ENCODE data around the gene BCAM. TPM values are rescaled to one million over a fixed set of nuclear protein-coding genes. Genes with fewer than 3 reads are reported as not detected.

The BCAM gene
- total and polyA plus RNA-seq, 2 of the 4 experiments (the other 2 are of a cell fraction) = 2.3 to 35.7 TPM

GRCh38 chr19:44800461-44800860 is 8.4 kb upstream of the BCAM start:
- Histone ChIP-seq H3K27me3 (ENCODE audit: control insufficient read depth, insufficient read depth, low read length) (peaks cover 5% of the 10 kb centered on the region; the same call in 1 of the 2 replicates), H3K27ac (ENCODE audit: insufficient read depth, low read length) (no peak overlapping the region), H3K9me3 (ENCODE audit: control insufficient read depth, insufficient read depth, low read length) (peaks cover 6% of the 10 kb centered on the region), H4K8ac (ENCODE audit: low read depth in 2 of 2, low read length in 2 of 2) (no peak overlapping the region; a peak in 1 of 4 replicates), H3K9me1 (ENCODE audit: insufficient read depth, low read length) (no peaks in the 10 kb centered on the region), H2BK120ac (ENCODE audit: low read depth, low read length) (peak overlapping the region; percentile 39; the same call in 1 of the 2 replicates), H3K9ac (ENCODE audit: low read depth, low read length) (no peak overlapping the region), H2AFZ (replicated peaks; ENCODE audit: low read length, poor library complexity) (peak overlapping the region; percentile 72), H3K18ac (ENCODE audit: low read depth, low read length) (no peak overlapping the region), H2AK9ac (replicated peaks; ENCODE audit: low read depth, low read length, poor library complexity) (no peak overlapping the region), H4K5ac (ENCODE audit: low read depth, low read length) (no peak overlapping the region), H2BK5ac (ENCODE audit: low read depth, low read length, poor library complexity, severe bottlenecking) (no peak overlapping the region), H3K79me1 (ENCODE audit: low read depth in 1 of 2, low read length in 2 of 2) (no peaks in the 10 kb centered on the region), H3K14ac (replicated peaks; ENCODE audit: low read depth, low read length) (no peak overlapping the region), H2BK15ac (ENCODE audit: low read depth, low read length) (no peak overlapping the region), H3K4me3 (ENCODE audit: insufficient read depth, low read depth, low read length) (no peak overlapping the region), H3K4ac (ENCODE audit: low read depth, low read length) (no peak overlapping the region), H3K4me1 (ENCODE audit: control insufficient read depth, insufficient read depth, low read length) (peaks cover 4% of the 10 kb centered on the region), H4K91ac (ENCODE audit: insufficient read depth, low read depth, low read length) (no peak overlapping the region; the same call in 1 of the 2 replicates), H3K23ac (ENCODE audit: low read depth, low read length) (no peak overlapping the region), H2BK20ac (ENCODE audit: low read depth, low read length) (no peak overlapping the region), H4K20me1 (ENCODE audit: insufficient read depth, low read length) (no peaks in the 10 kb centered on the region), H3K56ac (ENCODE audit: extremely low read depth, insufficient read depth, low read length) (no peak overlapping the region), H2AK5ac (ENCODE audit: low read depth, low read length) (peak overlapping the region; percentile 81; the same call in 1 of the 2 replicates), H3K4me2 (ENCODE audit: low read depth, low read length) (no peak overlapping the region), H3K36me3 (ENCODE audit: control insufficient read depth, insufficient read depth, low read length) (no peaks in the 10 kb centered on the region)
- no peak for TF ChIP-seq RCOR1 (IDR thresholded peaks at IDR 0.05; ENCODE audit: insufficient replicate concordance, low read length)
- TF ChIP-seq CTCF (conservative IDR thresholded peaks at IDR 0.05; ENCODE audit: low read depth, low read length) = peak; percentile 96
- no peak for TF ChIP-seq BHLHE40 (IDR thresholded peaks at IDR 0.05; ENCODE audit: low read depth, low read length)
- peak; percentile 79 for TF ChIP-seq SMC3 (IDR thresholded peaks at IDR 0.05; ENCODE audit: low read depth, low read length)
- peak; percentile 68 for TF ChIP-seq CEBPB (IDR thresholded peaks at IDR 0.05; ENCODE audit: low read depth, low read length)
- TF ChIP-seq MAZ (IDR thresholded peaks at IDR 0.05; ENCODE audit: borderline replicate concordance, low read depth, low read length) = peak; percentile 48; the same call in 1 of the 2 replicates
- TF ChIP-seq RAD21 (IDR thresholded peaks at IDR 0.05; ENCODE audit: low read length) = peak; percentile 75
- ATAC-seq (ENCODE audit: low read depth) (peak; percentile 99), DNase-seq (peak; percentile 61)
- POLR2A ChIA-PET (ENCODE audit: unreplicated experiment) = no interaction called here
- BruUV-seq (replicated peaks) = no TSS peak
- WGBS, 2 experiments (ENCODE audit: extremely low coverage in 2 of 2, insufficient read length in 1 of 2) = 20% methylated on average over 1 of the region's 3 CpGs; no CpG with 5 or more reads in 1 of the 2 experiments
- dilution Hi-C loops (cut with HindIII; ENCODE audit: low sequenced_read_pairs, unreplicated experiment) = no loop called here
- CTCF ChIA-PET = no interaction called here
- intact Hi-C loops (cut with micrococcal nuclease) = loop anchor here (1.0 kb wide), 1 partner anchor 44 kb away; no protein-coding TSS in a partner anchor
- in situ Hi-C loops (cut with MboI; ENCODE audit: low sequenced_read_pairs) = no loop called here
